ENCODE data around the gene DDX25. TPM values are rescaled to one million over a fixed set of nuclear protein-coding genes. Genes with fewer than 3 reads are reported as not detected.

Gene DDX25
- total and polyA plus RNA-seq, 2 of the 13 experiments (the other 11 are each of a cell fraction or from before 2014, with no cell fraction given), result 0.17 to 0.29 TPM

- no peak for TF ChIP-seq NFIB (CRISPR knock-in tag; IDR thresholded peaks at IDR 0.05; ENCODE audit: borderline replicate concordance)
- TF ChIP-seq REPIN1 (CRISPR knock-in tag; IDR thresholded peaks at IDR 0.05; ENCODE audit: borderline replicate concordance, low read depth), result no peak
- no peak for TF ChIP-seq HNRNPH1 (optimal IDR thresholded peaks at IDR 0.05; ENCODE audit: low read depth, low read length)
- TF ChIP-seq PHF8 (CRISPR knock-in tag; IDR thresholded peaks at IDR 0.05), result no peak
- no peak for TF ChIP-seq FIP1L1 (IDR thresholded peaks at IDR 0.05; ENCODE audit: borderline replicate concordance, insufficient read depth, low read depth, low read length)
- no peak for TF ChIP-seq SIN3B (IDR thresholded peaks at IDR 0.05; ENCODE audit: low read length)
- no peak for TF ChIP-seq STAG1 (CRISPR knock-in tag; IDR thresholded peaks at IDR 0.05)
- TF ChIP-seq ZNF276 (CRISPR knock-in tag; IDR thresholded peaks at IDR 0.05; ENCODE audit: low read depth), result no peak
Observed at GRCh38 chr11:125955856-125956255, 51.5 kb downstream of the DDX25 start (continued).

GRCh38 chr11:125956391-125957134 is 52.3 kb downstream of the DDX25 start:
- FAIRE-seq (no peak), DNase-seq (ENCODE audit: low spot score) (no peak), ATAC-seq (no peak)
- no peak for TF ChIP-seq DDIT3 (CRISPR knock-in tag; IDR thresholded peaks at IDR 0.05)
- WGBS (ENCODE audit: low lambda C conversion rate), result 92% methylated on average over 20 of the region's 22 CpGs
- Histone ChIP-seq H3K4me3 (replicated peaks in 1 of 3; ENCODE audit: insufficient read depth in 1 of 3, low read depth in 2 of 3, low read length in 3 of 3) (no peak overlapping the region), H4K20me1 (ENCODE audit: insufficient read depth, low read length) (no peaks in the 10 kb centered on the region), H3K27me3 (ENCODE audit: control insufficient read depth in 1 of 2, insufficient read depth in 2 of 2, low read length in 2 of 2) (no peaks in the 10 kb centered on the region), H3K9me3 (ENCODE audit: low read length) (no peaks in the 10 kb centered on the region), H3K4me2 (ENCODE audit: low read depth, low read length) (no peak overlapping the region), H3K27ac (ENCODE audit: extremely low read length, insufficient read depth, low read length) (no peak overlapping the region), H2AFZ (ENCODE audit: low read length) (no peak overlapping the region), H3K36me3 (replicated peaks in 1 of 2; ENCODE audit: control insufficient read depth in 1 of 2, insufficient read depth in 2 of 2, low read length in 2 of 2) (peaks cover 0 to 25% of the 10 kb centered on the region in 2 experiments; a peak in 3 of 5 replicates), H3K4me1 (ENCODE audit: insufficient read depth, low read length) (no peaks in the 10 kb centered on the region), H3K9ac (ENCODE audit: insufficient read depth, low read depth, low read length) (no peak overlapping the region), H3K79me2 (ENCODE audit: insufficient read depth, low read length) (no peaks in the 10 kb centered on the region)
- in situ Hi-C loops (cut with HindIII; ENCODE audit: extremely low pct_ligation_motif_present, low pct_unique_long_range_greater_than_20kb), result no loop called here
- CTCF ChIA-PET (ENCODE audit: low intra/inter-chr PET ratio, low total read pairs), result no interaction called here
- no TSS peak for BruUV-seq (replicated peaks)
- intact Hi-C loops (cut with micrococcal nuclease; ENCODE audit: unreplicated experiment), result no loop called here
- POLR2A ChIA-PET, result no interaction called here
